Prostate gland (tissue), 2 donors: Measurements from ENCODE around the gene SOWAHD.

Experiments used
- CTCF ChIP-seq, 4 experiments: fragments of 200-600 bp in 2 of 4; fragments of 450-650 bp in 2 of 4; sonication (generic) in 2 of 4; IDR thresholded peaks; 1 replicate in 3 of 4; 2 replicates in 1 of 4; pipeline ENCODE4 v1.5.1; 2016 to 2019; ENCODE audit warnings: antibody characterized with exemption in 4 of 4, mild to moderate bottlenecking in 2 of 4, moderate library complexity in 2 of 4
- POLR2AphosphoS5 ChIP-seq: sonication (generic); formaldehyde crosslinking; IDR thresholded peaks from one replicate; pipeline ENCODE4 v1.6.1; 2017; ENCODE audit warnings: antibody characterized with exemption

- TF ChIP-seq POLR2AphosphoS5 (no peak), CTCF (IDR thresholded peaks at IDR 0.05) (no peak)
These were observed 17.3 kb downstream of the SOWAHD start for GRCh38 chrX:119775517-119776238.
